Body of pancreas (tissue), 4 donors: Measurements from ENCODE around the gene PPL. TPM values are rescaled to one million over a fixed set of nuclear protein-coding genes. Genes with fewer than 3 reads are reported as not detected.

ENCODE experiments used
- ATAC-seq: fragments of 150-250 bp; one replicate; pipeline ENCODE4 v1.9.1; 2016
- DNase-seq, 4 donors: peaks; one replicate each; pipeline ENCODE4 v3.0.0-alpha.2; 2019
- H3K27ac ChIP-seq, 4 donors: fragments of 200-600 bp; sonication (generic); 1 replicate in 3 of 4; 2 replicates in 1 of 4; pipeline versions ENCODE4 v1.5.1 to v1.6.1; 2016 to 2019; ENCODE audit warnings: mild to moderate bottlenecking in 1 of 4, mixed read lengths in 1 of 4, moderate library complexity in 1 of 4
- H3K27me3 ChIP-seq, 2 donors: fragments of 200-600 bp; sonication (generic); one replicate each; pipeline ENCODE4 v1.6.0; 2016; ENCODE audit warnings: mild to moderate bottlenecking in 1 of 2
- H3K36me3 ChIP-seq, 2 donors: fragments of 200-600 bp; sonication (generic); replicated peaks in 1 of 2; 2 replicates each; pipeline ENCODE4 v1.5.1; 2016; ENCODE audit warnings: low read depth in 2 of 2; ENCODE audit not compliant: insufficient read depth in 1 of 2
- H3K4me1 ChIP-seq: fragments of 200-600 bp; sonication (generic); one replicate; pipeline ENCODE4 v1.6.0; 2016
- H3K4me3 ChIP-seq, 2 donors: fragments of 200-600 bp; sonication (generic); 1 replicate in 1 of 2; 2 replicates in 1 of 2; pipeline ENCODE4 v1.5.1; 2016 to 2019
- H3K9me3 ChIP-seq, 3 donors: fragments of 200-600 bp; sonication (generic); 1 replicate in 2 of 3; 2 replicates in 1 of 3; pipeline ENCODE4 v1.5.1; 2016
- CTCF ChIP-seq, 7 experiments: fragments of 450-650 bp in 4 of 7; fragments of 200-600 bp in 3 of 7; sonication (generic) in 3 of 7; IDR thresholded peaks; one replicate each; pipeline ENCODE4 v1.5.1; 2016 to 2019; ENCODE audit warnings: antibody characterized with exemption in 7 of 7
- POLR2A ChIP-seq, 3 donors: fragments of 450-650 bp; IDR thresholded peaks; one replicate each; pipeline ENCODE4 v1.6.1; 2016; ENCODE audit warnings: antibody characterized with exemption in 3 of 3, mild to moderate bottlenecking in 2 of 3
- WGBS, 2 donors: methylation state at CpG; one replicate each; pipeline ENCODE4 v1.1.5; 2017; 5-methylcytosine and 5-hydroxymethylcytosine counted together
- intact Hi-C: fragments of 100-400 bp; cut with DNase I; formaldehyde crosslinking; loops from one replicate; pipeline ENCODE4 v1.15.1; 2023
- total RNA-seq, 2 donors: library from RNA; depleted of rRNA; stranded (reverse); fragments of >200 nt; gene quantifications; one replicate each; pipeline ENCODE4 v1.1.0, GENCODE V29; 2016

PPL gene
- total RNA-seq, 2 donors from 2014 or later = 20.2 to 26.0 TPM

DNA sequence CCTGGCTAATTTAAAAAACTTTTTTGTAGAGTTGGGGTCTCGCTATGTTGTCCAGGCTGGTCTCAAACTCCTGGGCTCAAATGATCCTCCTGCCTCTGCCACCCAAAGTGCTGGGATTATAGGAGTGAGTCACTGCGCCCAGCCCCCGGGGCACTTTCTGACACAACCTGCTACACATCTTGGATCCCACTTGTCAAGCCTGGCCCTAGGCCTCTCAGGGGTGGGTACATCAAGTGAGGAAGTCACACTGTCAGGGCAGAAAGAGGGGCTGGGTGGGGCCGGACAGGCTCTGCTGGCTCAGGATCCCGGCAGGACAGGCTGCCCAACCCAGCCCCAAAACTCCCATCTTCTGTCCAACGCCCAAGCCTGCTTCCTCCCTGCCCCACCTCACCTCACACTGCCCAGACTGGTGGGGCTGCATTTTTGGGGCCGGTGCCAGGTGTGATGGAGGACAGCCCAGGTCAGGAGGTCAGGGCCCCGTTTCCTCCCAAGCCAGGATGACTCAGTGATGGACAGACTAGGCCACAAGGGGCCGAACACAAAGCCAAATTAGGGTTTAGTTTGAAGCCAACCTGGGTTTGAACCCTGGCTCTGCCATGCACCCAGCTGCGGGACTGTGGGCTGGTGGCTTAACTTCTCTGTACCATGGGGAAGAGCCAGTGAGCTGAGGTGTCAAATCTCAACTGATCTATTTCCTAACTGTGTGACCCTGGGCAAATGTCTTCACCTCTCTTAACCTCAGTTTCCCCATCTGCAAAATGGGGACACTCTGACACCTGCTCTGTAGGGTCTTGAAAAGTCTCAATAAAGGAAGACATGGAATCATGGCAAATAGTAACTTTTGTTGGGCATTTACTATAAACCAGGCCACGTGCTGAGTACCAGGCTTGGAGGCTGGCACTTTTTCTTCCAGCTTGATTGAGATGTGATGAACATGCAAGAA lies 8.9 kb upstream of the PPL start:
- H3K27me3 ChIP-seq = no peaks in the 10 kb centered on the region
- 49 to 64% methylated on average over 5 to 11 of the region's 11 CpGs for WGBS, 2 donors
- no peaks in the 10 kb centered on the region for H3K9me3 ChIP-seq
- no peak overlapping the region for H3K4me3 ChIP-seq
- peaks cover 39% of the 10 kb centered on the region for H3K4me1 ChIP-seq
- DNase-seq (peak; percentile 38 to 64 (median 44)), ATAC-seq (no peak)
- no peak for TF ChIP-seq POLR2A (IDR thresholded peaks at IDR 0.05)
- no peak for TF ChIP-seq CTCF (IDR thresholded peaks at IDR 0.05)
- intact Hi-C loops = no loop called here
- no peaks in the 10 kb centered on the region for H3K36me3 ChIP-seq
- H3K27ac ChIP-seq = peak overlapping the region in 3 of 4 donors; percentile 76 to 93 (median 87)

GRCh38 chr16:4944333-4945281 lies 7.7 kb upstream of the PPL start:
- peak; percentile 89 for ATAC-seq
- Histone ChIP-seq H3K27ac (peak overlapping the region; percentile 74 to 93 (median 82)), H3K4me3 (no peak overlapping the region), H3K4me1 (peaks cover 39% of the 10 kb centered on the region), H3K27me3 (no peaks in the 10 kb centered on the region), H3K36me3 (no peaks in the 10 kb centered on the region), H3K9me3 (no peaks in the 10 kb centered on the region)
- peak; percentile 90 to 97 (median 93) for DNase-seq
- intact Hi-C loops = no loop called here
- 32 to 33% methylated on average over 7 to 20 of the region's 20 CpGs for WGBS, 2 donors
- TF ChIP-seq POLR2A (IDR thresholded peaks at IDR 0.05) (peak in 1 of 3 donors; percentile 16), CTCF (IDR thresholded peaks at IDR 0.05) (no peak)

DNA sequence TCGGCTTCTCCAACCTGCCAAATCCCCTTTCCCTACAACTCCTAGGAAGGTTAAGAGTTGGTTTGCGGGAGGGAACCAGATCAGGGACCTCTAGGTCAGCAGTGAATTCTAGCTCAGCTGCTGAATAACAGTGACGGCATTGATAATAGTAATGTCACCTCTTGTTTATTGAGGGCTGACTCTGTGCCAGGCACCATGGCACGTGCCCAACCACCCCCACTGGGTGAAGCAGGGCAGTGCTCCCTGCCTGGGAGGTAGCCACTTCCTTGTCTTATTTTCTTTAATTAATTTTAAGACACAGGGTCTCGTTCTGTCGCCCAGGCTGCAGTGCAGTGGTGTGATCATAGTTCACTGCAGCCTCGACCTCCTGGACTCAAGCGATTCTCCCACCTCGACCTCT lies 5.5 kb upstream of the PPL start:
- Histone ChIP-seq H3K27ac (peak overlapping the region in 3 of 4 donors; percentile 49 to 93 (median 87)), H3K9me3 (no peaks in the 10 kb centered on the region), H3K36me3 (no peaks in the 10 kb centered on the region), H3K4me3 (no peak overlapping the region), H3K4me1 (peaks cover 53% of the 10 kb centered on the region), H3K27me3 (no peaks in the 10 kb centered on the region)
- ATAC-seq (no peak), DNase-seq (no peak)
- no peak for TF ChIP-seq POLR2A (IDR thresholded peaks at IDR 0.05)
- TF ChIP-seq CTCF (IDR thresholded peaks at IDR 0.05) = no peak
- intact Hi-C loops = no loop called here
- 55 to 69% methylated on average over 8 to 9 of the region's 9 CpGs for WGBS, 2 donors

DNA sequence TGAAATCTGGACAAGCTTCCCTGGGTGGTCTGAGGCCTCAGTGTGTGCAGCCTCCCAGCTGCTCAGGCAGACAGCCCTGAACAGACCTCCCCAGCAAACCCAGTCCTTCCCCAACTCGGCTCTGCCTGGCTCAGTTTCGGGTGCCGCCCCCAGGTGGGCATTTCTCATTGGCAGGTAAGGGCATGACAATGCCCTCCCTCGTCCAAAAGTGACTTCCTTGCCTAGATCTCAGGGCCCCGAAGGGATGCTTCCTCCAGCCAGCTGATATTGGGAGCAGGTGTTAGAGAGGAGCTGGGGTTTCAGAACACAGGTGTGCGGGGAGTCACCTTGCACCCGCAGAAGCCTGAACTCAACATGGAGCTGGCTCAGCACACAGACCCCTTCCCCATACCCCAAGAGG lies 3.8 kb upstream of the PPL start:
- intact Hi-C loops = no loop called here
- no peak overlapping the region for H3K27ac ChIP-seq
- no peak for DNase-seq
- H3K4me1 ChIP-seq = peaks cover 60% of the 10 kb centered on the region
- no peak for ATAC-seq
- TF ChIP-seq CTCF (IDR thresholded peaks at IDR 0.05) = no peak
- TF ChIP-seq POLR2A (IDR thresholded peaks at IDR 0.05) = no peak
- no peaks in the 10 kb centered on the region for H3K9me3 ChIP-seq
- H3K4me3 ChIP-seq = no peak overlapping the region
- no peaks in the 10 kb centered on the region for H3K27me3 ChIP-seq
- H3K36me3 ChIP-seq = no peaks in the 10 kb centered on the region
- WGBS, 2 donors = 58 to 65% methylated on average over 5 to 7 of the region's 7 CpGs
